Middle frontal gyrus (tissue), 1 donor: ENCODE results near the gene PCNX3.

Experiments used
- DNase-seq: peaks from one replicate; pipeline ENCODE4 v3.0.0-alpha.2; 2015; ENCODE audit warnings: low spot score; ENCODE audit errors: extremely low spot score

The PCNX3 gene

GRCh38 chr11:65639623-65640482, 24.3 kb downstream of the PCNX3 start:
- DNase-seq = no peak

- DNase-seq = no peak
Observed at GRCh38 chr11:65640483-65641296, 25.1 kb downstream of the PCNX3 start.

GRCh38 chr11:65641297-65642013, 25.9 kb downstream of the PCNX3 start:
- no peak for DNase-seq

- DNase-seq = no peak
Observed at GRCh38 chr11:65642014-65642671, 26.6 kb downstream of the PCNX3 start.

GRCh38 chr11:65643971-65644370, 28.4 kb downstream of the PCNX3 start:
- no peak for DNase-seq

GRCh38 chr11:65644837-65645236, 29.3 kb downstream of the PCNX3 start:
- DNase-seq = no peak

- DNase-seq = no peak
Observed at GRCh38 chr11:65645710-65646109, 30.1 kb downstream of the PCNX3 start.

- DNase-seq = no peak
Observed at GRCh38 chr11:65646288-65646957, 30.8 kb downstream of the PCNX3 start.

GRCh38 chr11:65646958-65647701, 31.6 kb downstream of the PCNX3 start:
- no peak for DNase-seq

GRCh38 chr11:65648997-65649493, 33.5 kb downstream of the PCNX3 start:
- no peak for DNase-seq

- no peak for DNase-seq
Observed at GRCh38 chr11:65649656-65650546, 34.3 kb downstream of the PCNX3 start.

GRCh38 chr11:65650547-65651338, 35.2 kb downstream of the PCNX3 start:
- no peak for DNase-seq

- DNase-seq = no peak
Observed at GRCh38 chr11:65651339-65651588, 35.7 kb downstream of the PCNX3 start.

- DNase-seq = no peak
Observed at GRCh38 chr11:65651589-65652510, 36.3 kb downstream of the PCNX3 start.

GRCh38 chr11:65652511-65653228, 37.1 kb downstream of the PCNX3 start:
- peak; percentile 82 for DNase-seq
